Pancreas (tissue), 10 donors: ENCODE data around the gene GAB2. TPM values are rescaled to one million over a fixed set of nuclear protein-coding genes. Genes with fewer than 3 reads are reported as not detected.

Source experiments
- ATAC-seq, 4 donors: fragments of 200-7000 bp; cut with Tn5 transposase; one replicate each; pipeline versions ENCODE4 v1.8.0 to v1.9.1; 2020; ENCODE audit warnings: mild to moderate bottlenecking in 4 of 4, moderate library complexity in 4 of 4
- DNase-seq, 6 donors: peaks; one replicate each; pipeline ENCODE4 v3.0.0-alpha.2; 2020
- FAIRE-seq: peaks from 2 replicates; lab custom pipeline; 2012; peaks lifted over from hg19 to GRCh38; lab: Jason Lieb, UNC
- H3K27ac ChIP-seq, 4 donors: fragments of 200-600 bp; sonication (generic); 1 replicate in 3 of 4; 2 replicates in 1 of 4; pipeline versions ENCODE4 v1.5.0 to v1.8.0; 2020
- H3K27me3 ChIP-seq, 4 donors: fragments of 200-600 bp; one replicate each; pipeline ENCODE4 v1.8.0; 2021
- H3K36me3 ChIP-seq, 3 donors: fragments of 200-600 bp; sonication (generic) in 1 of 3; one replicate each; pipeline versions ENCODE4 v1.5.0 to v1.8.0; 2020 to 2021
- H3K4me1 ChIP-seq, 3 donors: fragments of 200-600 bp; one replicate each; pipeline ENCODE4 v1.8.0; 2021
- H3K4me3 ChIP-seq, 4 donors: fragments of 200-600 bp; sonication (generic) in 2 of 4; one replicate each; pipeline versions ENCODE4 v1.5.0 to v1.8.0; 2020 to 2021
- H3K9me3 ChIP-seq, 4 donors: fragments of 200-600 bp; one replicate each; pipeline ENCODE4 v1.8.0; 2021
- WGBS, 2 donors: extraction: QIAGEN DNeasy Blood & Tissue Kit; methylation state at CpG; one replicate each; pipeline ENCODE4 v1.1.7; 2013; 5-methylcytosine and 5-hydroxymethylcytosine counted together
- intact Hi-C, 3 donors: fragments of 100-400 bp; cut with DNase I; formaldehyde crosslinking; loops; one replicate each; pipeline versions ENCODE4 v1.11.1 to v1.14.2; 2022
- polyA plus RNA-seq, 2 donors: library from polyadenylated mRNA; stranded (reverse); fragments of 200-250 nt; gene quantifications; one replicate each; pipeline ENCODE4 v1.2.3, GENCODE V29; 2013
- total RNA-seq, 6 donors: library from RNA; stranded (reverse); fragmentation: NEBNext Ultra II Directional in 4 of 6; extraction: Animal tissue kit (Norgen Biotek cat#: 25700) in 4 of 6; gene quantifications; one replicate each; pipeline versions ENCODE4 v1.2.1 to v1.2.4, GENCODE V29; 2021 to 2023
- TF ChIP-seq, protein P1 (sequence below), 4 donors: fragments of 200-600 bp; sonication (generic) in 3 of 4; IDR thresholded peaks; one replicate each; pipeline versions ENCODE4 v1.5.0 to v1.8.0; 2021; ENCODE audit warnings: antibody characterized with exemption in 4 of 4
- donor health status: healthy with polysubstance abuse.
- donor health status: DM: no; HTN: no; CAD: no; lungs with moderate emphysema.
- donor health status: DM: no; HTN: no; CAD: no.
- donor health status: control.
- donor health status: control.
- donor health status: Bipolar disorder and iron deficiency.
- donor health status: DM: yes; HTN: yes; CAD: no.
- donor health status: DM: no; HTN: no; CAD: no.
- donor health status: DM: no; HTN: no; CAD: no.
- donor health status: DM: yes; HTN: yes; CAD: no.

GAB2 gene
- total and polyA plus RNA-seq, 8 donors, result 3.1 to 17.8 (median 9.4) TPM

- TF ChIP-seq, protein P1, sequence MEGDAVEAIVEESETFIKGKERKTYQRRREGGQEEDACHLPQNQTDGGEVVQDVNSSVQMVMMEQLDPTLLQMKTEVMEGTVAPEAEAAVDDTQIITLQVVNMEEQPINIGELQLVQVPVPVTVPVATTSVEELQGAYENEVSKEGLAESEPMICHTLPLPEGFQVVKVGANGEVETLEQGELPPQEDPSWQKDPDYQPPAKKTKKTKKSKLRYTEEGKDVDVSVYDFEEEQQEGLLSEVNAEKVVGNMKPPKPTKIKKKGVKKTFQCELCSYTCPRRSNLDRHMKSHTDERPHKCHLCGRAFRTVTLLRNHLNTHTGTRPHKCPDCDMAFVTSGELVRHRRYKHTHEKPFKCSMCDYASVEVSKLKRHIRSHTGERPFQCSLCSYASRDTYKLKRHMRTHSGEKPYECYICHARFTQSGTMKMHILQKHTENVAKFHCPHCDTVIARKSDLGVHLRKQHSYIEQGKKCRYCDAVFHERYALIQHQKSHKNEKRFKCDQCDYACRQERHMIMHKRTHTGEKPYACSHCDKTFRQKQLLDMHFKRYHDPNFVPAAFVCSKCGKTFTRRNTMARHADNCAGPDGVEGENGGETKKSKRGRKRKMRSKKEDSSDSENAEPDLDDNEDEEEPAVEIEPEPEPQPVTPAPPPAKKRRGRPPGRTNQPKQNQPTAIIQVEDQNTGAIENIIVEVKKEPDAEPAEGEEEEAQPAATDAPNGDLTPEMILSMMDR (IDR thresholded peaks at IDR 0.05), result no peak
- H3K27ac ChIP-seq, result no peak overlapping the region
- no peaks in the 10 kb centered on the region for H3K4me1 ChIP-seq
- ATAC-seq, result no peak
- H3K27me3 ChIP-seq, result no peaks in the 10 kb centered on the region
- no peaks in the 10 kb centered on the region for H3K36me3 ChIP-seq
- WGBS, 2 donors, result 54 to 55% methylated on average over 2 of the region's 2 CpGs
- DNase-seq, result no peak
- H3K9me3 ChIP-seq, result no peaks in the 10 kb centered on the region
- H3K4me3 ChIP-seq, result no peak overlapping the region
- intact Hi-C loops, result no loop called here
- no peak for FAIRE-seq
These were observed 24.8 kb downstream of the GAB2 start for GRCh38 chr11:78392854-78393253.

DNA sequence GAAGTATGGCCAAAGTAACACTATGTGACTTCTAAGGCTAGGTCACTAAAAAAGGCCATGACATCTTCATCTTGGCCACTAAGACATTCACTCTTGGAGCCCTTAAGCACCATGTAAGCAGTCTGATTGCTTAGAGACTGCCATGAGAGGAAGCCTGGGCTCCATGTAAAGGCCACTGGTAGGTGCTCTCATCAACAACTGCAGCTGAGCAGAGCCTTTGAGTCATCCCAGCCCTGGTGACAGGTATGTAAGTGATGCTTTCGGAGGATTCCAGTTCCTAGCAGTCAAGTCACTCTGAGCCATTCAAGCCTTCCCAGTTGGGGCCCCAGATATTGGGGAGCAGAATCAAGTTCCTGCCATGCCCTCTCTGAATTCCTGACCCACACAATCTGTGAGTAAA is 26.2 kb downstream of the GAB2 start:
- DNase-seq, result no peak
- no peak overlapping the region for H3K27ac ChIP-seq
- no peaks in the 10 kb centered on the region for H3K9me3 ChIP-seq
- no peaks in the 10 kb centered on the region for H3K4me1 ChIP-seq
- H3K36me3 ChIP-seq, result no peaks in the 10 kb centered on the region
- 97 to 100% methylated on average over 1 of the region's 1 CpG for WGBS, 2 donors
- TF ChIP-seq, protein P1 (IDR thresholded peaks at IDR 0.05), result no peak
- no peaks in the 10 kb centered on the region for H3K27me3 ChIP-seq
- no peak for FAIRE-seq
- no peak overlapping the region for H3K4me3 ChIP-seq
- ATAC-seq, result no peak
- intact Hi-C loops, result no loop called here

DNA sequence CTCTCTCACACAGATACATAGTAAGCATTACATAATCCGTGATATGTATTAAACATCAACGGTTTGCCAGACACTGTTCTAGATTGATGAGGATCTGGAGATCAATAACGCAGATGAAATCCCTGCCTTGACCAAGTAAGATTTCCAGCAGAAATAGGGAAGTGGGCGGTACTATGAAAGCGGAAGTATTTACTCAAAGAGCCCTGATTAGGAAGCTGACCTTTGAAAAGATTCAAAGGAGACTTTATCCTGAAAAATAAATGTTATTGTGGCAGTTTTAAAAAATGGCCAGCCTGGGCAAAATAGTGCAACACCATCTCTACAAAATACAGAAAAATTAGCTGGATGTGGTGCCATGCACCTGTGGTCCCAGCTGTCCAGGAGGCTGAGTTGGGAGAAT is 26.8 kb downstream of the GAB2 start:
- Histone ChIP-seq H3K27me3 (no peaks in the 10 kb centered on the region), H3K27ac (no peak overlapping the region), H3K36me3 (no peaks in the 10 kb centered on the region), H3K4me3 (no peak overlapping the region), H3K4me1 (no peaks in the 10 kb centered on the region), H3K9me3 (no peaks in the 10 kb centered on the region)
- TF ChIP-seq, protein P1 (IDR thresholded peaks at IDR 0.05), result no peak
- intact Hi-C loops, result no loop called here
- ATAC-seq (peak in 1 of 4 donors; percentile 21), FAIRE-seq (no peak), DNase-seq (no peak)
- 65 to 67% methylated on average over 5 of the region's 5 CpGs for WGBS, 2 donors

DNA sequence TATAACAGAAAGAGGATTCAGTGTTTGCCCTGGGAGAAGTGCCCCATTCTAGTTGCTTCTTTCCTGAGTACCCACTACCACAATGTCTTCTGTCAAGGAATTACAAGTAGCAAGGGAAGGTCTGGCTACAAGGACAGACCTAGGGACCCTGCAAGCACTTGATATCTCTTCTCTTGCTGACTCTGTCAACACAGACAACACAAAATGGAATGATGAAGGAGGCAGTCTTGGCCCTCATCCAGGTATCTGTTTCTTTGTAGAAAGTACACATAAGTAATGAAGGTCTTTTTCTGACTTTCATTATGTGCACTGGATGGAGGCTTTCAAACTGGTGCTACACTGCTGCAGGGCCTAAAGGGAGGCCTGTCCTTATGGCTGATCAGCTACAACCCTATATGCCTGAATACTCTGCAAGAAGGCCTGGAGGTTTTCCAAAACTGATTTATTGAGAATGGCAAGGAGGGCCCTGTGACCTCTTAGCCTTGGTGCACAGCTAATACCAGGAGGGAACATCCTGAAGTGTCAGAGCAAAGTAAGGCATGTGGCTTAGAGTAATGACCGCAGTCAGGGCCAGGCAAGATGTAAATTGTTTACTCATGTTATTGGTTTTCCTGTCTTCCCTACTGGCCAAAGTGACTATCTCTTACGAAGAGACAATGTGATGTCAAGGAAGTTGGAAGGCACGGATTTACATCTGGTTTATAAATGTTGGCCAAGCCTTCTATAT is 31.2 kb downstream of the GAB2 start:
- TF ChIP-seq, protein P1 (IDR thresholded peaks at IDR 0.05), result no peak
- no peak for DNase-seq
- Histone ChIP-seq H3K9me3 (no peaks in the 10 kb centered on the region), H3K4me3 (no peak overlapping the region), H3K4me1 (no peaks in the 10 kb centered on the region), H3K27ac (no peak overlapping the region), H3K36me3 (no peaks in the 10 kb centered on the region), H3K27me3 (no peaks in the 10 kb centered on the region)
- no peak for ATAC-seq
- 91 to 92% methylated on average over 3 of the region's 3 CpGs for WGBS, 2 donors
- intact Hi-C loops, result no loop called here
- no peak for FAIRE-seq

GRCh38 chr11:78385205-78385604 is 32.4 kb downstream of the GAB2 start:
- intact Hi-C loops, result no loop called here
- 94 to 98% methylated on average over 1 of the region's 1 CpG for WGBS, 2 donors
- Histone ChIP-seq H3K36me3 (no peaks in the 10 kb centered on the region), H3K4me1 (no peaks in the 10 kb centered on the region), H3K27ac (no peak overlapping the region), H3K4me3 (no peak overlapping the region), H3K27me3 (no peaks in the 10 kb centered on the region), H3K9me3 (no peaks in the 10 kb centered on the region)
- no peak for FAIRE-seq
- TF ChIP-seq, protein P1 (IDR thresholded peaks at IDR 0.05), result no peak
- DNase-seq, result no peak
- no peak for ATAC-seq
